Progenitor cell of endocrine pancreas (in vitro differentiated cells): ENCODE data around the gene BMERB1. TPM values are rescaled to one million over a fixed set of nuclear protein-coding genes. Genes with fewer than 3 reads are reported as not detected.

ENCODE experiments used
- DNase-seq: peaks from one replicate; pipeline ENCODE4 v3.0.0; 2021; ENCODE audit warnings: low spot score; ENCODE audit not compliant: unreplicated experiment
- H3K27ac Mint-ChIP-seq: 2 replicates; pipeline ENCODE4 v1.8.0; 2021; ENCODE audit warnings: mild to moderate bottlenecking, moderate library complexity, mixed read lengths
- H3K27me3 Mint-ChIP-seq: 2 replicates; pipeline ENCODE4 v1.8.0; 2021; ENCODE audit warnings: mixed read lengths
- H3K36me3 Mint-ChIP-seq: 2 replicates; pipeline ENCODE4 v1.8.0; 2022; ENCODE audit warnings: mixed read lengths; ENCODE audit not compliant: insufficient read depth
- H3K4me1 Mint-ChIP-seq: 2 replicates; pipeline ENCODE4 v1.8.0; 2021; ENCODE audit warnings: low read depth, mixed read lengths
- H3K4me3 Mint-ChIP-seq: 2 replicates; pipeline ENCODE4 v1.8.0; 2021; ENCODE audit warnings: low read depth, mild to moderate bottlenecking, moderate library complexity, mixed read lengths
- H3K9me3 Mint-ChIP-seq: 2 replicates; pipeline ENCODE4 v1.8.0; 2021; ENCODE audit warnings: low read depth, mixed read lengths
- total RNA-seq: library from RNA; stranded (reverse); gene quantifications from 2 replicates; pipeline ENCODE4 v1.2.1, GENCODE V29; 2021
- TF ChIP-seq, protein P1 (sequence below): fragments of 200-600 bp; sonication (generic); IDR thresholded peaks from one replicate; pipeline ENCODE4 v1.5.0; 2021; ENCODE audit warnings: antibody characterized with exemption, mild to moderate bottlenecking; ENCODE audit not compliant: unreplicated experiment

The BMERB1 gene
- total RNA-seq, 1 donor from 2014 or later = 13.5 TPM

DNA sequence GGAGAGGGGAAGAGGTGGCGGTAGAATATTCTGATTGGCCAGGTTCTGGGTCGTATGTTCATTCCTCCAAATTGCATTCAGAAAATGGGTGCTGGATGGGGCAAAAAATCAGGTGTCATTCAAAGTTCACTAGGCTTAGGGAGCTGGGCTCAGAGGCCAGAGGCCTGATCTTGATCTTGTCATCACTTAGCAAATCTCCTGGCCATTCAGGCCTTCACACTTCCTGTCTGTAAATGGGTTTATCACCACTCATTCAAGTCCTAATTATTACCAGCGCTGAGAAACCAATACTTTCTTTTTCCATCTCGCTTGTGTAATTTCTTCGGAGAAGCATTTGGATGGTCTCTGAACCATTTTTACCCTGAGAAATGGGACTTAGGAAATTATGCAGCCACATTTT, 50.8 kb downstream of the BMERB1 start:
- no peaks in the 10 kb centered on the region for H3K36me3 Mint-ChIP-seq
- peaks cover 1% of the 10 kb centered on the region for H3K4me1 Mint-ChIP-seq
- H3K27me3 Mint-ChIP-seq = no peaks in the 10 kb centered on the region
- DNase-seq = no peak
- H3K4me3 Mint-ChIP-seq = no peak overlapping the region
- H3K9me3 Mint-ChIP-seq = no peaks in the 10 kb centered on the region
- TF ChIP-seq, protein P1, sequence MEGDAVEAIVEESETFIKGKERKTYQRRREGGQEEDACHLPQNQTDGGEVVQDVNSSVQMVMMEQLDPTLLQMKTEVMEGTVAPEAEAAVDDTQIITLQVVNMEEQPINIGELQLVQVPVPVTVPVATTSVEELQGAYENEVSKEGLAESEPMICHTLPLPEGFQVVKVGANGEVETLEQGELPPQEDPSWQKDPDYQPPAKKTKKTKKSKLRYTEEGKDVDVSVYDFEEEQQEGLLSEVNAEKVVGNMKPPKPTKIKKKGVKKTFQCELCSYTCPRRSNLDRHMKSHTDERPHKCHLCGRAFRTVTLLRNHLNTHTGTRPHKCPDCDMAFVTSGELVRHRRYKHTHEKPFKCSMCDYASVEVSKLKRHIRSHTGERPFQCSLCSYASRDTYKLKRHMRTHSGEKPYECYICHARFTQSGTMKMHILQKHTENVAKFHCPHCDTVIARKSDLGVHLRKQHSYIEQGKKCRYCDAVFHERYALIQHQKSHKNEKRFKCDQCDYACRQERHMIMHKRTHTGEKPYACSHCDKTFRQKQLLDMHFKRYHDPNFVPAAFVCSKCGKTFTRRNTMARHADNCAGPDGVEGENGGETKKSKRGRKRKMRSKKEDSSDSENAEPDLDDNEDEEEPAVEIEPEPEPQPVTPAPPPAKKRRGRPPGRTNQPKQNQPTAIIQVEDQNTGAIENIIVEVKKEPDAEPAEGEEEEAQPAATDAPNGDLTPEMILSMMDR = no peak
- H3K27ac Mint-ChIP-seq = no peak overlapping the region

DNA sequence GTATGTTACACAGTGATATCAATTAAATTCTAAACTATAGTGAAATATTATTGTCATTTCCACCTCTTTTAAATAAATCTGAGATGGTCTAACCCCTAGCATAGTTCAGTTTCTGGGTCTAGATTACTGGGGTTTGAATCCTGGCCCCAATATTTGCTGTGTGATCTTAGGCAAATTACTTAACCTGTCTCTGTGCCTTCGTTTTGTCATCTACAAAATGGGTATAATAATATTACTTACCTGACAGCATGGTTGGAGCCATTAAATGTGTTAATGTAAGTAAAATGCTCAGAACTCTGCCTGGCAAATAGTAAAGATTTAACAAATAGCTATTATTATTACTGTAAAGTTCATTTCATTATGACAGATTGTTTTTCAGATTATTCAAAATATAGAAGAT, 52.3 kb downstream of the BMERB1 start:
- no peaks in the 10 kb centered on the region for H3K27me3 Mint-ChIP-seq
- H3K36me3 Mint-ChIP-seq = no peaks in the 10 kb centered on the region
- H3K27ac Mint-ChIP-seq = no peak overlapping the region
- H3K4me3 Mint-ChIP-seq = no peak overlapping the region
- H3K4me1 Mint-ChIP-seq = peaks cover 1% of the 10 kb centered on the region
- TF ChIP-seq, protein P1 = no peak
- no peaks in the 10 kb centered on the region for H3K9me3 Mint-ChIP-seq
- no peak for DNase-seq

DNA sequence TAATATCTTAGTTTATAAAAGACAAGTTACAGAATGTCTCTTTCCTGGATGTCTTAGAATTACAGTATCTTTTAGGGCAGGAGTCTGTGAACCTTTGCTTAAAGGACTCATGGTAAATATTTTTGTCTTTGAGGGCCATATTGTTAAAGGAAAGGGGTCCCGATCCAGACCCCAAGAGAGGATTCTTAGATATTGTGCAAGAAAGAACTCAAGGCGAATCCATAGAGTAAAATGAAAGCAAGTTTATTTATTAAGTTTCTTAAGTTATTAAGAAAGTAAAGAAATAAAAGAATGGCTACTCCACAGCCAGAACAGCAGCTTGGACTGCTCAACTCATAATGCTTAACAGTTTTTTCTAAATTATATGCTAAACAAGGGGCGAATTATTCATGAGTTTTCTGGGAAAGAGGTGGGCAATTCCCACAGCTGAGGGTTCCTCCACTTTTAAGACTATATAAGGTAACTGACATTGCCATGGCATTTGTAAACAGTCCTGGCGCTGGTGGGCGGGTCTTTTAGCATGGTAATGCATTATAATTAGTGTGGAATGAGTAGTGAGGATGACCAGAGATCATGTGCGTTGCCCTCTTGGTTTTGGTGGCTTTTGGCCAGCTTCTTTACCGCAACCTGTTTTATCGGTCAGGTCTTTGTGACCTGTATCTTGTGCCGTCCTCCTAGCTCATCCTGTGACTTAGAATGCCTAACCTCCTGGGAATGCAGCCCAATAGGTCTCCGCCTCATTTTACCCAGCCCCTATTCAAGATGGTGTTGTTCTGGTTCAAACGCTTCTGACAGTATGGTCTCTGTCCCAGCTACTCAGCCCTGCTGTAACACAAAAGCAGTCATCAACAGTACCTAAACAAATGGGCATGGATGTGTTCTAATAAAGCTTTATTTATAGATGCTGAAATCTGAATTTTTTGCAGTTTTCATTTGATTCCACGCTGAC, 53.2 kb downstream of the BMERB1 start:
- H3K9me3 Mint-ChIP-seq = no peaks in the 10 kb centered on the region
- H3K27me3 Mint-ChIP-seq = no peaks in the 10 kb centered on the region
- H3K36me3 Mint-ChIP-seq = no peaks in the 10 kb centered on the region
- TF ChIP-seq, protein P1 = no peak
- DNase-seq = no peak
- no peaks in the 10 kb centered on the region for H3K4me1 Mint-ChIP-seq
- H3K27ac Mint-ChIP-seq = no peak overlapping the region
- H3K4me3 Mint-ChIP-seq = no peak overlapping the region

DNA sequence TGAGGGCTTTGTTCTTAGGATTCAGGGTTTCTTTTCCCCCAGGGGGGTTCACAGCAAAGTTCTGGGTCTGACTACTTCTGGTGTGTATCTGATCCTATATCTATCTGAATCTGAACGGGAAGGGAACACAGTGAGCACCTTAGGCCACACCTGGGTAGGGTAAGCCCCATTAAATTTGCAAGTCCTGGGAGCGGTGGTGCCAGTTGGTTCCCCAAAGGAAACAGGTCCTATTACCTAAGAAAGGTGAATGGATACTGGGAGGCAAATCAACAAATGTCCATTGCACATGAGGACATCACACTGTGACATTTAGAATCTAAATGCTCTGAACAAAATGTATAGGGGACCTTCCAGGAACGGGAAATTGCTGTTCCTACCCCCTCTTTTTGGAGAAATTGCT, 54.6 kb downstream of the BMERB1 start:
- TF ChIP-seq, protein P1 = no peak
- Mint-ChIP-seq H3K4me1 (no peaks in the 10 kb centered on the region), H3K27me3 (no peaks in the 10 kb centered on the region), H3K4me3 (no peak overlapping the region), H3K27ac (no peak overlapping the region), H3K36me3 (no peaks in the 10 kb centered on the region), H3K9me3 (no peaks in the 10 kb centered on the region)
- no peak for DNase-seq

DNA sequence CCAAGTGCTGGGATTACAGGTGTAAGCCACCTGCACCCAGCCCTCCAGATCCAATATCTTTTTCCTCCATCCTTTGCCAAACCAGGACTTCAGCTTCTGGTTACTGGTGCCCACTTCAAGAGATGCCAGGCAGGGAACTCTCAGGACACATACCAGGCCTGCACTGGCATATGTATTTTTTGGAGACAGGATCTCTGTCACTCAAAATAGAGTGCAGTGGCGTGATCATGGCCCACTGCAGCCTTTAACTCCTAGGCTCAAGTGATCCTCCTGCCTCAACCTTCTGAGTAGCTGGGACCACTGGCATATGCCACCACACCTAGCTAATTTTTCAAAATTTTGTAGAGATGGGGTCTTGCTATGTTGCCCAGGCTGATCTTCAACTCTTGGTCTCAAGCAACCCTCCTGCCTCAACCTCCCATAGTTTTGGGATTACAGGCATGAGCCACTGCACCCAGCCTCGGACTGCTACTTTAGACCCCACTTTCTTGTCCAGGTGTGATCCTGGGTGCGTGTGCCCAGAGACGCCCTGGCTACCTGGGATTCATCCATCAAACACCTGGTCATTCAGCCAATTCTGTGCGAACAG, 55.8 kb downstream of the BMERB1 start:
- Mint-ChIP-seq H3K4me3 (no peak overlapping the region), H3K9me3 (no peaks in the 10 kb centered on the region), H3K36me3 (no peaks in the 10 kb centered on the region), H3K27ac (no peak overlapping the region), H3K4me1 (no peaks in the 10 kb centered on the region), H3K27me3 (no peaks in the 10 kb centered on the region)
- TF ChIP-seq, protein P1 = no peak
- DNase-seq = no peak
